SU-DHL-6 (cell line): ENCODE data around the gene BORA.
"Not testable (repeated sequence)": the region's sequence is repeated elsewhere in the genome, so short reads cannot be mapped to it uniquely, and the experiment has no call there.

Source experiments
- H2AFZ ChIP-seq: fragments of 200-600 bp; sonication (generic); 2 replicates; pipeline ENCODE4 v1.6.1; 2014; ENCODE audit warnings: low read depth, mild to moderate bottlenecking, moderate library complexity, mixed read lengths, antibody characterized with exemption, low read length; ENCODE audit not compliant: severe bottlenecking
- H3F3A ChIP-seq: fragments of 200-600 bp; shearing (Covaris generic); 2 replicates; pipeline ENCODE4 v1.6.0; 2016; ENCODE audit warnings: antibody characterized with exemption, mild to moderate bottlenecking; ENCODE audit not compliant: insufficient read depth
- H3K27ac ChIP-seq: fragments of 200-600 bp; sonication (generic); 2 replicates; pipeline ENCODE4 v1.5.1; 2016; ENCODE audit warnings: low read depth, mild to moderate bottlenecking, low read length, moderate library complexity, mixed read lengths
- H3K27me3 ChIP-seq: fragments of 200-600 bp; sonication (generic), shearing (Covaris generic); 2 replicates; pipeline ENCODE4 v1.6.0; 2014; ENCODE audit warnings: mild to moderate bottlenecking, low read length
- H3K36me3 ChIP-seq: fragments of 200-600 bp; sonication (generic); 2 replicates; pipeline ENCODE4 v1.6.1; 2014; ENCODE audit warnings: mild to moderate bottlenecking, low read length, mixed read lengths
- H3K4me2 ChIP-seq: fragments of 300-600, 200-600 bp; shearing (Covaris generic), sonication (generic); 2 replicates; pipeline ENCODE4 v1.6.0; 2014; ENCODE audit warnings: low read length, low read depth, mild to moderate bottlenecking; ENCODE audit not compliant: poor library complexity, severe bottlenecking
- H3K4me3 ChIP-seq: fragments of 200-600 bp; sonication (generic); 2 replicates; pipeline ENCODE4 v1.5.1; 2014; ENCODE audit warnings: antibody characterized with exemption, low read length, mild to moderate bottlenecking, mixed read lengths; ENCODE audit not compliant: insufficient read depth, poor library complexity, severe bottlenecking
- H3K79me2 ChIP-seq: fragments of 200-600 bp; sonication (generic); 2 replicates; pipeline ENCODE4 v1.6.1; 2014; ENCODE audit warnings: mild to moderate bottlenecking, low read length, moderate library complexity; ENCODE audit not compliant: insufficient read depth
- H3K9ac ChIP-seq: fragments of 200-600 bp; sonication (generic); 2 replicates; pipeline ENCODE4 v1.7.0; 2014; ENCODE audit warnings: mild to moderate bottlenecking, low read length
- H3K9me2 ChIP-seq: fragments of 200-600 bp; sonication (generic); replicated peaks from 2 replicates; pipeline ENCODE4 v1.6.1; 2014; ENCODE audit warnings: low read length; ENCODE audit not compliant: insufficient read depth
- H3K9me3 ChIP-seq: fragments of 200-600 bp; sonication (generic); 2 replicates; pipeline ENCODE4 v1.6.1; 2014; ENCODE audit warnings: low read length, mixed read lengths; ENCODE audit not compliant: insufficient read depth
- H4K20me1 ChIP-seq: fragments of 200-600 bp; sonication (generic); 2 replicates; pipeline ENCODE4 v1.6.1; 2014; ENCODE audit warnings: low read depth, mild to moderate bottlenecking, antibody characterized with exemption, low read length, moderate library complexity, mixed read lengths
- EZH2phosphoT487 ChIP-seq: fragments of 200-600 bp; sonication (generic), shearing (Covaris generic); conservative IDR thresholded peaks from 2 replicates; pipeline ENCODE4 v1.6.1; 2018; ENCODE audit warnings: mild to moderate bottlenecking, antibody characterized with exemption, low read length, moderate library complexity, mixed read lengths
- TF ChIP-seq, protein P1 (sequence below): fragments of 200-600 bp; sonication (generic); IDR thresholded peaks from one replicate; pipeline ENCODE4 v1.5.1; 2017; ENCODE audit warnings: antibody characterized with exemption, mild to moderate bottlenecking, low read length, moderate library complexity; ENCODE audit not compliant: insufficient read depth, poor library complexity, severe bottlenecking

Gene BORA

DNA sequence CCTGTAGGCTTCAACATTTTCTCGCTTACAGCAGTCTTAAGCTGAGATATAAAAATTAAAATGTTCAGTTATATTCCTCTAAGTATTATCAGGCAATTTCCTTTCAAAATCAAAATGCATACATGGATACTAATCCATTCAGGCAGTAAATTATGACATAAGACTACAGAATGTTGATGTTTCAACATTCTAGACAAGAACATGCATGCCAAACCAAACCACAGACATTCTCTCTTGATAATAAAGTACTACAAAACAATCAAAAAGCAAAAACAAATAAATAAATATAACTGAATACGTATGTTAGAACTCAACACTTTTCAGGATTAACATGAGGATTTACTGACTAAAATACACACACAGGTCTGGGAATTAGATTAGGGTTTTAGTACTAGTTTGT, 46.3 kb downstream of the BORA start:
- Histone ChIP-seq H3K27ac (no peak overlapping the region), H4K20me1 (peaks cover 23% of the 10 kb centered on the region), H2AFZ (no peak overlapping the region), H3K9me3 (no peaks in the 10 kb centered on the region), H3K79me2 (peaks cover 16% of the 10 kb centered on the region), H3F3A (peaks cover 12% of the 10 kb centered on the region; the same call in 1 of the 2 replicates), H3K9ac (no peak overlapping the region), H3K9me2 (no peaks in the 10 kb centered on the region), H3K4me3 (no peak overlapping the region), H3K4me2 (no peak overlapping the region), H3K27me3 (no peaks in the 10 kb centered on the region), H3K36me3 (peaks cover 89% of the 10 kb centered on the region)
- no peak for TF ChIP-seq EZH2phosphoT487
- TF ChIP-seq, protein P1, sequence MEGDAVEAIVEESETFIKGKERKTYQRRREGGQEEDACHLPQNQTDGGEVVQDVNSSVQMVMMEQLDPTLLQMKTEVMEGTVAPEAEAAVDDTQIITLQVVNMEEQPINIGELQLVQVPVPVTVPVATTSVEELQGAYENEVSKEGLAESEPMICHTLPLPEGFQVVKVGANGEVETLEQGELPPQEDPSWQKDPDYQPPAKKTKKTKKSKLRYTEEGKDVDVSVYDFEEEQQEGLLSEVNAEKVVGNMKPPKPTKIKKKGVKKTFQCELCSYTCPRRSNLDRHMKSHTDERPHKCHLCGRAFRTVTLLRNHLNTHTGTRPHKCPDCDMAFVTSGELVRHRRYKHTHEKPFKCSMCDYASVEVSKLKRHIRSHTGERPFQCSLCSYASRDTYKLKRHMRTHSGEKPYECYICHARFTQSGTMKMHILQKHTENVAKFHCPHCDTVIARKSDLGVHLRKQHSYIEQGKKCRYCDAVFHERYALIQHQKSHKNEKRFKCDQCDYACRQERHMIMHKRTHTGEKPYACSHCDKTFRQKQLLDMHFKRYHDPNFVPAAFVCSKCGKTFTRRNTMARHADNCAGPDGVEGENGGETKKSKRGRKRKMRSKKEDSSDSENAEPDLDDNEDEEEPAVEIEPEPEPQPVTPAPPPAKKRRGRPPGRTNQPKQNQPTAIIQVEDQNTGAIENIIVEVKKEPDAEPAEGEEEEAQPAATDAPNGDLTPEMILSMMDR = no peak

DNA sequence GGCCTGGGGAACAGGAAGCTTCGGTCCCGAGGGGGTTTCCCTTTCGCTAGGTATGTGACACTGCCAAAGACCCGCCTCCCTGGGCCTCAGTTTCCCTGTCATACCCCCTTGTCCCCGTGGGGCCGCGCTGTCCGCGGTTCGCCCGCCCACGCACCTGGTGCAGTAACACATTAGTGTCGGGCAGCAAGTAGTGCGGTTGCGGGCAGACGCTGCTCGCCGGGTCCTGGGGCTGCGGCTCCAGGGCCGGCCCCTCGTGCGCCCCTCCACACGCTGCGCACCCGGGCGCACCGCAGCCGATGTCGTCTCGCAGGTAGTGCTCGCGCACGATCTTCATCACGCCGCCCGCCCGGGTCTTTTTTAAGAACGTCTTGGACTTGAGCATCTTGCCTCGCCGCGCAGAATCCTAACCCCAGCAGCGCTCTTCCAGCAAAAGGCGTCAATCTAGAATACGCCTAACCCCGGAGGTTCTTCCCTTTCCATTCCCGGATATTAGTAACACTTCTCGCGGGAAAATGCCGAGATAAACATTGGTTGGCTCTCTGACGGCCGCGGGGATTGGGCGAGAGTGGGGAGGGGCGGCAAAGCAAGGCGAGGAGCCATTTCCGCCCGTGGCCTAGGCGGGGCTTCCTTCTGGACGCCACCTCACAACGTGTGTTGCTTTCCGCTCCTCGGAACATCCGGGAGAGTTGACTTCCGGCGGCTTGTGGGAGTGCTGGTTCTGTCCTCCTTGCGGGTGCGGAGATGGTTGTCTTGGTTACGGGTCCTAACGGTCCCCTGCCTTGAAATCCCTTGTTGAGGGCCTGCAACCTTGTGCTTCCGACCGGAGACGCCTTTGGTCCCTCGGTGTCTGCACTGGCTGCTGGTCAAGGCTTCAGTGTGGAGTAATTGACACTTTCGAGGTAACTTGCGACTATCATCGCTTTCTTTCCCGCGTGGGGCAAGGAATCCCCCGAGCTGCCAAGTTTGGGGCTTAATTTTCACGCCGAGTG, 54.0 kb downstream of the BORA start, which contains the start of the genes DIS3 and PIBF1:
DIS3 (minus strand) TSS at position 450 of the 989 bp plus-strand sequence; CDS start at position 382, 68 bp downstream.
PIBF1 (plus strand) TSS at position 683 of the 989 bp plus-strand sequence. CDS start 1,337 bp downstream, outside the sequence.
- Histone ChIP-seq H3K9me2 (no peaks in the 10 kb centered on the region), H3K9ac (peak within 1 kb of the TSS; percentile 89), H3K9me3 (no peaks in the 10 kb centered on the region), H3K36me3 (peaks cover 27% of the 10 kb centered on the region), H3K4me2 (peak within 1 kb of the TSS; percentile 92), H3K79me2 (peaks cover 81% of the 10 kb centered on the region), H4K20me1 (peaks cover 10% of the 10 kb centered on the region), H3K27ac (peak within 1 kb of the TSS; percentile 66), H3F3A (0 out of 2 replicates have a peak, but pooled peaks cover 3% of the 10 kb centered on the region), H3K27me3 (no peaks in the 10 kb centered on the region), H2AFZ (peak within 1 kb of the TSS; percentile 80), H3K4me3 (peak within 1 kb of the TSS; percentile 87)
- TF ChIP-seq, protein P1 = no peak
- no peak for TF ChIP-seq EZH2phosphoT487

DNA sequence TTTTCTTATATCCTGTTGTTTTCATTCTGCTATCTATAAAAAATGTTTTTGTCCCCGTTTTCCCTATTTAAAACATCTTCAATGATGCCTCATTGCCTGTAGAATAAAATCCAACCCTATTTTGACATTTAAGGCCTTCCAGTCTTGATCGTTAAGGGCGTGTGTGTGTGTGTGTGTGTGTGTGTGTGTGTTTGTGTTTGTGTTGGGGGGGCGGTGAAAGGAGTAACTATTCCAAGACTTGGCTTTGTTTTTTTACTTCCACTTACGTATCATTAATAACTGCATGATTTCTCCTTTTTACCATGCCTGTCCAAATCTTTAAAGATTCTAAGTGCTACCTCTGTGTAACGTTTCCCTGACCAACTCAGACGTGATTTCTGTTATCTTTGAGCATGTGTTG, 55.0 kb downstream of the BORA start:
- peaks cover 85% of the 10 kb centered on the region for H3K79me2 ChIP-seq
- peaks cover 17% of the 10 kb centered on the region; the same call in 1 of the 2 replicates for H3K36me3 ChIP-seq
- peak overlapping the region; percentile 87 for H3K4me3 ChIP-seq
- 0 out of 2 replicates have a peak, but pooled peaks cover 3% of the 10 kb centered on the region for H3F3A ChIP-seq
- H3K27ac ChIP-seq = peak overlapping the region; percentile 34; the same call in 1 of the 2 replicates
- H3K9ac ChIP-seq = peak overlapping the region; percentile 89
- no peaks in the 10 kb centered on the region for H3K27me3 ChIP-seq
- TF ChIP-seq, protein P1 = no peak
- no peak for TF ChIP-seq EZH2phosphoT487
- peaks cover 10% of the 10 kb centered on the region for H4K20me1 ChIP-seq
- H3K9me2 ChIP-seq = no peaks in the 10 kb centered on the region
- H2AFZ ChIP-seq = no peak overlapping the region
- H3K9me3 ChIP-seq = no peaks in the 10 kb centered on the region
- H3K4me2 ChIP-seq = peak overlapping the region; percentile 92

DNA sequence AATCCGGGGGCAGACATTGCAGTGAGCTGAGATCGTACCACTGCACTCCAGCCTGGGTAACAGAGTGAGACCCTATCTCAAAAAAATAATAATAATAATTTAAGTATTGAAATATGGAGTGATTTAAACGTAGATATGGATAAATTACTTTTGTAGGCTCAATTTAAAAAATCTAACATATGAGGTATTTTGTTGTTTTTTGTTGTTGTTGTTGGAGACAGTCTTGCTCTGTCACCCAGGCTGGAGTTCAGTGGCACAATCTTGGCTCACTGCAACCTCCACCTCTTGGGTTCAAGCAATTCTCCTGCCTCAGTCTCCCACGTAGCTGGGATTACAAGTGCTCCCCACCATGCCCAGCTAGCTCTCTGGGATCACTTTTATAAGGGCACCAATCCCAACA, 57.0 kb downstream of the BORA start:
- not testable (repeated sequence) for H3K4me2 ChIP-seq
- H3K79me2 ChIP-seq = peaks cover 84% of the 10 kb centered on the region

More for the DNA sequence above, 57.0 kb downstream of the BORA start:
- H3F3A ChIP-seq, H2AFZ ChIP-seq, H3K9me2 ChIP-seq, H4K20me1 ChIP-seq, H3K9ac ChIP-seq, H3K36me3 ChIP-seq, H3K4me3 ChIP-seq, H3K27ac ChIP-seq, H3K9me3 ChIP-seq, H3K27me3 ChIP-seq: not testable (repeated sequence)
